GM18511 (cell line): ENCODE measurements around the gene PRX.
"Not testable (repeated sequence)": the region's sequence is repeated elsewhere in the genome, so short reads cannot be mapped to it uniquely, and the experiment has no call there.

Experiments used
- ATAC-seq: cut with Tn5 transposase; IDR thresholded peaks from one replicate; pipeline ENCODE4 v1.9.1; 2021; ENCODE audit warnings: mild to moderate bottlenecking, moderate library complexity; ENCODE audit not compliant: unreplicated experiment

The PRX gene

GRCh38 chr19:40413291-40413845 is at the start of gene PRX:
Gene PRX (minus strand): TSS chr19:40413378. CDS start chr19:40407932, 5,446 bp downstream.
- ATAC-seq, result no peak

- no peak for ATAC-seq
These were observed 48.6 kb upstream of the PRX start for GRCh38 chr19:40461669-40462221.

- no peak for ATAC-seq
These were observed 47.0 kb upstream of the PRX start for GRCh38 chr19:40460185-40460584.

GRCh38 chr19:40458597-40458974 is 45.4 kb upstream of the PRX start:
- ATAC-seq, result no peak

GRCh38 chr19:40457953-40458596 is 44.9 kb upstream of the PRX start:
- ATAC-seq, result no peak

GRCh38 chr19:40457048-40457447 is 43.9 kb upstream of the PRX start:
- ATAC-seq, result no peak

GRCh38 chr19:40453943-40454342 is 40.8 kb upstream of the PRX start:
- not testable (repeated sequence) for ATAC-seq

- no peak for ATAC-seq
These were observed 40.1 kb upstream of the PRX start for GRCh38 chr19:40453151-40453735.

GRCh38 chr19:40452016-40452415 is 38.8 kb upstream of the PRX start:
- ATAC-seq, result no peak

GRCh38 chr19:40450664-40451063 is 37.5 kb upstream of the PRX start:
- no peak for ATAC-seq

- no peak for ATAC-seq
These were observed 36.3 kb upstream of the PRX start for GRCh38 chr19:40449506-40449905.

- no peak for ATAC-seq
These were observed 33.1 kb upstream of the PRX start for GRCh38 chr19:40446263-40446784.

- no peak for ATAC-seq
These were observed 32.6 kb upstream of the PRX start for GRCh38 chr19:40445780-40446262.

GRCh38 chr19:40444825-40445312 is 31.7 kb upstream of the PRX start:
- no peak for ATAC-seq

- peak; percentile 74 for ATAC-seq
These were observed 31.0 kb upstream of the PRX start, which contains the start of gene SERTAD3 for GRCh38 chr19:40444000-40444824. Gene SERTAD3 (minus strand): TSS chr19:40444335. CDS start chr19:40442080, 2,255 bp downstream.

- ATAC-seq, result peak; percentile 70
These were observed 30.2 kb upstream of the PRX start for GRCh38 chr19:40443131-40443999.

GRCh38 chr19:40442328-40443130 is 29.4 kb upstream of the PRX start:
- ATAC-seq, result no peak

- ATAC-seq, result no peak
These were observed 28.6 kb upstream of the PRX start for GRCh38 chr19:40441719-40442253.

- no peak for ATAC-seq
These were observed 25.1 kb upstream of the PRX start for GRCh38 chr19:40438284-40438683.
